Measurements from ENCODE around the gene FNIP2.

DNA sequence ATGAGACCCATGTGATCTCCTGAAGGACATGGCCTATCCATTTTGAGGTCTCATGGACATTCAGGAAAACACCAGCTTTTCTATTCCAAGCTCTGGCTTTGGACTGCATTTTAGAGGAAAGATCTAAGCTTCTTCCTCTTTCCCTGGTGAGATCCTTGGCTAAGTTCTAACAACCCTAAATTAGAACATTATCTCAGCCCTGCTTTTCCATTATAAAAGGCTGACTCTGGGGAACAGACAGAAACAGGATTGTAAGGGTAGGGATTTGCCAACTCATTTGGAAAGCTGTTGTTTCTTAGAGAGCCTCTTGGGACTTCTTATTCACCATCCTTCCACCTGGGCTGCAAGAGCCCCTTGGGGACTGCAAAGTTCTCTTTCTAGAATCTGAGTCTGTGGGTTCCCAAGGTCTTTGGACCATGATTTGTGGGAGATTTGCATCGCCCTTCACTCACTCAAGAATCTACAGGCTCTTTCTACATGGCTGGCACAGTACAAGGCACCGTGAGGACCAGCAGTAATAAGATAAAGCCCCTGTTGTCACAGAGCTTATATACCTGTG is 146.9 kb downstream of the FNIP2 start:
- TF ChIP-seq EZH2 (IDR thresholded peaks at IDR 0.05; ENCODE audit: low read length, unreplicated experiment): no peak
- TF ChIP-seq CTCF (conservative IDR thresholded peaks at IDR 0.05; ENCODE audit: low read depth, low read length): no peak
- TF ChIP-seq EZH2phosphoT487 (IDR thresholded peaks at IDR 0.05; ENCODE audit: borderline replicate concordance, low read length): no peak

All from PC-3 (cell line).